ENCODE results near the gene RBL2. TPM values are rescaled to one million over a fixed set of nuclear protein-coding genes. Genes with fewer than 3 reads are reported as not detected.

Gene RBL2
- total RNA-seq, 1 experiment from 2014 or later, result 38.4 TPM

DNA sequence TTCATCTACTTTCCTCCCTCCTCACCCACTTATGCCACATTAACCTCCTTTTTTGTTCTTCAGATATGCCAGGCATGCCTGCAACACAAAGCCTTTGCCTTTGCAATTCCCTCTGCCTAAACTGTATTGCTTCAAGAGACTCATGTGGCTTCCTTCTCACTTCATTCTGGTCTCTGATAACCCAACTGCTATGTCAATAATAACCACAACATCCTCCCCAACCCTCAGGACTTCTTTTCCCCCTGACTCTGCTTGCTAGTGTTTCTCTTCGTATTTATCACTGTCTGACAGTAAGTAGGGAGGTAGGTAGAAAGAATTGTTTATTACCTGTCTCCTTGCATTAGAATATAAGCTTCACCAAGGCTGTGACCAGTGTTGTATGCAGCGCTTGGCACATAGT, 22.4 kb downstream of the RBL2 start:
- Mint-ChIP-seq H3K9me3 (no peaks in the 10 kb centered on the region), H3K4me3 (no peak overlapping the region), H3K27ac (no peak overlapping the region), H3K36me3 (peaks cover 56% of the 10 kb centered on the region), H3K27me3 (ENCODE audit: low read depth) (no peaks in the 10 kb centered on the region), H3K4me1 (no peaks in the 10 kb centered on the region; the same call in 1 of the 2 replicates)
- TF ChIP-seq FOXK1 (CRISPR knock-in tag; IDR thresholded peaks at IDR 0.05) (no peak), ZBTB43 (CRISPR knock-in tag; IDR thresholded peaks at IDR 0.05) (no peak), FOXP4 (CRISPR knock-in tag; IDR thresholded peaks at IDR 0.05) (no peak), NFATC4 (CRISPR knock-in tag; IDR thresholded peaks at IDR 0.05) (no peak), OVOL2 (CRISPR knock-in tag; IDR thresholded peaks at IDR 0.05; ENCODE audit: borderline replicate concordance) (no peak), GRHL2 (CRISPR knock-in tag; IDR thresholded peaks at IDR 0.05; ENCODE audit: insufficient replicate concordance, severe bottlenecking) (no peak)
- TF ChIP-seq, protein P1, sequence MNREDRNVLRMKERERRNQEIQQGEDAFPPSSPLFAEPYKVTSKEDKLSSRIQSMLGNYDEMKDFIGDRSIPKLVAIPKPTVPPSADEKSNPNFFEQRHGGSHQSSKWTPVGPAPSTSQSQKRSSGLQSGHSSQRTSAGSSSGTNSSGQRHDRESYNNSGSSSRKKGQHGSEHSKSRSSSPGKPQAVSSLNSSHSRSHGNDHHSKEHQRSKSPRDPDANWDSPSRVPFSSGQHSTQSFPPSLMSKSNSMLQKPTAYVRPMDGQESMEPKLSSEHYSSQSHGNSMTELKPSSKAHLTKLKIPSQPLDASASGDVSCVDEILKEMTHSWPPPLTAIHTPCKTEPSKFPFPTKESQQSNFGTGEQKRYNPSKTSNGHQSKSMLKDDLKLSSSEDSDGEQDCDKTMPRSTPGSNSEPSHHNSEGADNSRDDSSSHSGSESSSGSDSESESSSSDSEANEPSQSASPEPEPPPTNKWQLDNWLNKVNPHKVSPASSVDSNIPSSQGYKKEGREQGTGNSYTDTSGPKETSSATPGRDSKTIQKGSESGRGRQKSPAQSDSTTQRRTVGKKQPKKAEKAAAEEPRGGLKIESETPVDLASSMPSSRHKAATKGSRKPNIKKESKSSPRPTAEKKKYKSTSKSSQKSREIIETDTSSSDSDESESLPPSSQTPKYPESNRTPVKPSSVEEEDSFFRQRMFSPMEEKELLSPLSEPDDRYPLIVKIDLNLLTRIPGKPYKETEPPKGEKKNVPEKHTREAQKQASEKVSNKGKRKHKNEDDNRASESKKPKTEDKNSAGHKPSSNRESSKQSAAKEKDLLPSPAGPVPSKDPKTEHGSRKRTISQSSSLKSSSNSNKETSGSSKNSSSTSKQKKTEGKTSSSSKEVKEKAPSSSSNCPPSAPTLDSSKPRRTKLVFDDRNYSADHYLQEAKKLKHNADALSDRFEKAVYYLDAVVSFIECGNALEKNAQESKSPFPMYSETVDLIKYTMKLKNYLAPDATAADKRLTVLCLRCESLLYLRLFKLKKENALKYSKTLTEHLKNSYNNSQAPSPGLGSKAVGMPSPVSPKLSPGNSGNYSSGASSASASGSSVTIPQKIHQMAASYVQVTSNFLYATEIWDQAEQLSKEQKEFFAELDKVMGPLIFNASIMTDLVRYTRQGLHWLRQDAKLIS (CRISPR knock-in tag; IDR thresholded peaks at IDR 0.05; ENCODE audit: borderline replicate concordance), result no peak
- ATAC-seq, result no peak
- CTCF ChIA-PET, result interaction anchor here (0.6 kb wide), 1 partner anchor 45 kb away, joined by 3 read pairs; no protein-coding TSS in a partner anchor
- POLR2A ChIA-PET, result interaction anchor here (0.6 kb wide), 1 partner anchor 424 kb away, joined by 3 read pairs; no protein-coding TSS in a partner anchor
- no peak for DNase-seq (ENCODE audit: low spot score)

- ChIA-PET POLR2A (no interaction called here), CTCF (no interaction called here)
- no peak for DNase-seq (ENCODE audit: low spot score)
- Mint-ChIP-seq H3K27ac (no peak overlapping the region), H3K4me1 (no peaks in the 10 kb centered on the region; the same call in 1 of the 2 replicates), H3K9me3 (no peaks in the 10 kb centered on the region), H3K4me3 (no peak overlapping the region), H3K36me3 (peaks cover 59% of the 10 kb centered on the region), H3K27me3 (ENCODE audit: low read depth) (no peaks in the 10 kb centered on the region)
- ATAC-seq, result no peak
- TF ChIP-seq ATF3 (CRISPR knock-in tag; conservative IDR thresholded peaks at IDR 0.05) (no peak), CREB1 (CRISPR knock-in tag; IDR thresholded peaks at IDR 0.05) (no peak), ZNF281 (CRISPR knock-in tag; IDR thresholded peaks at IDR 0.05) (no peak), FOXP4 (CRISPR knock-in tag; IDR thresholded peaks at IDR 0.05) (no peak), JAZF1 (CRISPR knock-in tag; IDR thresholded peaks at IDR 0.05) (no peak)
Observed at GRCh38 chr16:53457670-53458069, 23.4 kb downstream of the RBL2 start.
